ENCODE results near the gene ODAM. TPM values are rescaled to one million over a fixed set of nuclear protein-coding genes. Genes with fewer than 3 reads are reported as not detected.
"Not testable (repeated sequence)": the region's sequence is repeated elsewhere in the genome, so short reads cannot be mapped to it uniquely, and the experiment has no call there.

Gene ODAM
- total RNA-seq, 1 experiment from 2014 or later = not detected

- TF ChIP-seq TCF7 (CRISPR knock-in tag; IDR thresholded peaks at IDR 0.05; ENCODE audit: low read depth) = no peak
- DNase-seq (ENCODE audit: low spot score) (no peak), ATAC-seq (peak; percentile 74)
- H3K9me3 Mint-ChIP-seq = no peaks in the 10 kb centered on the region
- no peak overlapping the region for H3K4me3 Mint-ChIP-seq
- POLR2A ChIA-PET = no interaction called here
- CTCF ChIA-PET = interaction anchor here (0.9 to 1.9 kb wide), 2 partner anchors 14 to 300 kb away, joined by 3 to 13 read pairs; no protein-coding TSS in a partner anchor
- no peaks in the 10 kb centered on the region for H3K27me3 Mint-ChIP-seq (ENCODE audit: low read depth)
- H3K36me3 Mint-ChIP-seq = no peaks in the 10 kb centered on the region
- peak overlapping the region; percentile 41 for H3K27ac Mint-ChIP-seq
- H3K4me1 Mint-ChIP-seq = peaks cover 7% of the 10 kb centered on the region
Measured at GRCh38 chr4:70197842-70198241, 2.3 kb downstream of the ODAM start.

- peaks cover 5% of the 10 kb centered on the region for H3K9me3 Mint-ChIP-seq
- ChIA-PET POLR2A (no interaction called here), CTCF (interaction anchor here (1.7 kb wide), 1 partner anchor 21 kb away, joined by 4 read pairs; no protein-coding TSS in a partner anchor)
- H3K36me3 Mint-ChIP-seq = no peaks in the 10 kb centered on the region
- TF ChIP-seq ZNF532 (CRISPR knock-in tag; IDR thresholded peaks at IDR 0.05; ENCODE audit: borderline replicate concordance) = no peak
- TF ChIP-seq ZNF317 (CRISPR knock-in tag; IDR thresholded peaks at IDR 0.05; ENCODE audit: borderline replicate concordance, low read depth) = no peak
- no peak for TF ChIP-seq JUN (CRISPR knock-in tag; IDR thresholded peaks at IDR 0.05)
- TF ChIP-seq HMGA2 (CRISPR knock-in tag; IDR thresholded peaks at IDR 0.05) = no peak
- TF ChIP-seq SMAD4 (CRISPR knock-in tag; IDR thresholded peaks at IDR 0.05) = no peak
- no peak for TF ChIP-seq ZNF219 (CRISPR knock-in tag; IDR thresholded peaks at IDR 0.05; ENCODE audit: borderline replicate concordance)
- TF ChIP-seq GTF2I (CRISPR knock-in tag; conservative IDR thresholded peaks at IDR 0.05) = no peak
- TF ChIP-seq ZNF138 (CRISPR knock-in tag; conservative IDR thresholded peaks at IDR 0.05) = no peak
- no peak for TF ChIP-seq ZNF423 (CRISPR knock-in tag; IDR thresholded peaks at IDR 0.05)
- no peak for TF ChIP-seq ZSCAN18 (CRISPR knock-in tag; IDR thresholded peaks at IDR 0.05)
- no peak for TF ChIP-seq JAZF1 (CRISPR knock-in tag; IDR thresholded peaks at IDR 0.05)
- H3K4me3 Mint-ChIP-seq = no peak overlapping the region
- no peaks in the 10 kb centered on the region for H3K27me3 Mint-ChIP-seq (ENCODE audit: low read depth)
- no peak for DNase-seq (ENCODE audit: low spot score)
- H3K27ac Mint-ChIP-seq = no peak overlapping the region
- no peak for ATAC-seq
- no peaks in the 10 kb centered on the region for H3K4me1 Mint-ChIP-seq
Measured at GRCh38 chr4:70203601-70204000, 8.1 kb downstream of the ODAM start.

GRCh38 chr4:70212752-70213151, 17.2 kb downstream of the ODAM start:
- CTCF ChIA-PET = not testable (repeated sequence)

GRCh38 chr4:70216109-70216508, 20.6 kb downstream of the ODAM start:
- DNase-seq (ENCODE audit: low spot score); ATAC-seq; H3K4me1 Mint-ChIP-seq; POLR2A ChIA-PET; H3K27me3 Mint-ChIP-seq (ENCODE audit: low read depth); H3K4me3 Mint-ChIP-seq; H3K27ac Mint-ChIP-seq; H3K36me3 Mint-ChIP-seq; CTCF ChIA-PET: not testable (repeated sequence)
- peaks cover 18% of the 10 kb centered on the region for H3K9me3 Mint-ChIP-seq

More at GRCh38 chr4:70212752-70213151, 17.2 kb downstream of the ODAM start:
- H3K9me3 Mint-ChIP-seq = peaks cover 21% of the 10 kb centered on the region
- H3K4me1 Mint-ChIP-seq; H3K27ac Mint-ChIP-seq; DNase-seq (ENCODE audit: low spot score); POLR2A ChIA-PET; H3K27me3 Mint-ChIP-seq (ENCODE audit: low read depth); H3K4me3 Mint-ChIP-seq; H3K36me3 Mint-ChIP-seq; ATAC-seq: not testable (repeated sequence)

GRCh38 chr4:70216550-70216949, 21.0 kb downstream of the ODAM start:
- H3K4me3 Mint-ChIP-seq; DNase-seq (ENCODE audit: low spot score); POLR2A ChIA-PET; H3K4me1 Mint-ChIP-seq; H3K27ac Mint-ChIP-seq; ATAC-seq; H3K36me3 Mint-ChIP-seq; H3K27me3 Mint-ChIP-seq (ENCODE audit: low read depth); CTCF ChIA-PET: not testable (repeated sequence)
- peaks cover 18% of the 10 kb centered on the region for H3K9me3 Mint-ChIP-seq

GRCh38 chr4:70221389-70221788, 25.9 kb downstream of the ODAM start:
- CTCF ChIA-PET; H3K27ac Mint-ChIP-seq; H3K9me3 Mint-ChIP-seq; ATAC-seq; DNase-seq (ENCODE audit: low spot score); H3K36me3 Mint-ChIP-seq; H3K4me1 Mint-ChIP-seq; H3K4me3 Mint-ChIP-seq; H3K27me3 Mint-ChIP-seq (ENCODE audit: low read depth); POLR2A ChIA-PET: not testable (repeated sequence)

- H3K9me3 Mint-ChIP-seq; POLR2A ChIA-PET; ATAC-seq; H3K4me1 Mint-ChIP-seq; H3K36me3 Mint-ChIP-seq; CTCF ChIA-PET; DNase-seq (ENCODE audit: low spot score); H3K27ac Mint-ChIP-seq; H3K4me3 Mint-ChIP-seq; H3K27me3 Mint-ChIP-seq (ENCODE audit: low read depth): not testable (repeated sequence)
Measured at GRCh38 chr4:70221818-70222217, 26.3 kb downstream of the ODAM start.

Data from WTC11 (cell line).